Transverse colon (tissue), 3 donors: ENCODE data around the gene SLC17A9.

Experiments used
- CTCF ChIP-seq, 5 experiments: fragments of 200-600 bp in 3 of 5; fragments of 450-650 bp in 2 of 5; sonication (generic) in 3 of 5; IDR thresholded peaks; 1 replicate in 2 of 5; 2 replicates in 3 of 5; pipeline ENCODE4 v1.5.1; 2016 to 2017; ENCODE audit warnings: antibody characterized with exemption in 5 of 5, inconsistent platforms in 3 of 5, mild to moderate bottlenecking in 2 of 5, moderate library complexity in 1 of 5
- EP300 ChIP-seq: sonication (generic); formaldehyde crosslinking; IDR thresholded peaks from one replicate; pipeline ENCODE4 v1.6.1; 2017; ENCODE audit warnings: antibody characterized with exemption, low read depth
- POLR2A ChIP-seq: fragments of 450-650 bp; IDR thresholded peaks from one replicate; pipeline ENCODE4 v1.6.1; 2016; ENCODE audit warnings: antibody characterized with exemption, mild to moderate bottlenecking, moderate library complexity

GRCh38 chr20:62935204-62935967 is 17.1 kb upstream of the SLC17A9 start:
- TF ChIP-seq CTCF (IDR thresholded peaks at IDR 0.05), result no peak
- TF ChIP-seq POLR2A, result no peak
- TF ChIP-seq EP300, result no peak
